Stomach (tissue), 9 donors: Measurements from ENCODE around the gene PLEKHG3. TPM values are rescaled to one million over a fixed set of nuclear protein-coding genes. Genes with fewer than 3 reads are reported as not detected.

ENCODE experiments used
- DNase-seq, 2 donors: peaks; one replicate each; pipeline versions ENCODE4 v3.0.0 to v3.0.0-alpha.2; 2013 to 2019
- H3K27ac ChIP-seq, 5 donors: fragments of 200-600 bp in 4 of 5; sonication (generic) in 4 of 5; one replicate each; pipeline ENCODE4 v1.5.1; 2013 to 2019; ENCODE audit warnings: mild to moderate bottlenecking in 1 of 5, moderate library complexity in 1 of 5
- H3K27me3 ChIP-seq, 3 donors: fragments of 200-600 bp; sonication (generic); one replicate each; pipeline ENCODE4 v1.5.1; 2017 to 2019; ENCODE audit warnings: mixed run types in 1 of 3
- H3K36me3 ChIP-seq, 4 donors: fragments of 200-600 bp; sonication (generic); 1 replicate in 3 of 4; 2 replicates in 1 of 4; pipeline ENCODE4 v1.5.1; 2016 to 2019
- H3K4me1 ChIP-seq, 4 donors: fragments of 200-600 bp; sonication (generic); one replicate each; pipeline ENCODE4 v1.5.1; 2016 to 2019
- H3K4me3 ChIP-seq, 4 donors: fragments of 200-600 bp; sonication (generic) in 3 of 4; one replicate each; pipeline ENCODE4 v1.5.1; 2016 to 2019; ENCODE audit warnings: mild to moderate bottlenecking in 1 of 4
- H3K9me3 ChIP-seq, 4 donors: fragments of 200-600 bp; sonication (generic); one replicate each; pipeline ENCODE4 v1.5.1; 2016 to 2019
- CTCF ChIP-seq, 7 experiments: fragments of 450-650 bp in 4 of 7; fragments of 200-600 bp in 3 of 7; sonication (generic) in 3 of 7; IDR thresholded peaks; one replicate each; pipeline ENCODE4 v1.5.1; 2016 to 2019; ENCODE audit warnings: antibody characterized with exemption in 7 of 7, control low read depth in 2 of 7, mild to moderate bottlenecking in 1 of 7
- EP300 ChIP-seq: sonication (generic); formaldehyde crosslinking; IDR thresholded peaks from one replicate; pipeline ENCODE4 v1.6.1; 2017; ENCODE audit warnings: antibody characterized with exemption
- POLR2A ChIP-seq, 4 donors: fragments of 450-650 bp; IDR thresholded peaks; one replicate each; pipeline ENCODE4 v1.6.1; 2016; ENCODE audit warnings: antibody characterized with exemption in 4 of 4, control low read depth in 2 of 4, mild to moderate bottlenecking in 1 of 4, moderate library complexity in 1 of 4
- POLR2AphosphoS5 ChIP-seq, 3 donors: sonication (generic); formaldehyde crosslinking; IDR thresholded peaks; one replicate each; pipeline ENCODE4 v1.6.1; 2016; ENCODE audit warnings: antibody characterized with exemption in 3 of 3
- WGBS, 5 donors: extraction: QIAGEN DNeasy Blood & Tissue Kit in 3 of 5; methylation state at CpG; one replicate each; pipeline versions ENCODE4 v1.1.5 to v1.1.7; 2013 to 2018; 5-methylcytosine and 5-hydroxymethylcytosine counted together
- intact Hi-C: fragments of 100-400 bp; cut with DNase I; formaldehyde crosslinking; loops from one replicate; pipeline ENCODE4 v1.15.1; 2023; ENCODE audit warnings: low total_unique reads
- polyA plus RNA-seq, 3 donors: library from polyadenylated mRNA; stranded (reverse); fragments of 200-250 nt; gene quantifications; one replicate each; pipeline ENCODE4 v1.2.3, GENCODE V29; 2013
- total RNA-seq, 5 donors: library from RNA; depleted of rRNA; stranded (reverse); fragments of >200 nt; gene quantifications; one replicate each; pipeline versions ENCODE4 v1.1.0 to v1.2.3, GENCODE V29; 2014 to 2016
- donor health status: healthy with polysubstance abuse.
- donor health status: Bipolar disorder and iron deficiency.
- donor health status: healthy.

PLEKHG3 gene
- total and polyA plus RNA-seq, 8 donors = 7.3 to 292 (median 25.6) TPM

GRCh38 chr14:64748521-64748920, 44.3 kb downstream of the PLEKHG3 start:
- H3K36me3 ChIP-seq = peaks cover 8 to 54% (median 46%) of the 10 kb centered on the region in 4 donors
- no peak for DNase-seq
- WGBS, 5 donors = 90 to 93% (median 91%) methylated on average over 6 of the region's 6 CpGs

GRCh38 chr14:64748995-64749714, 44.9 kb downstream of the PLEKHG3 start:
- Histone ChIP-seq H3K9me3 (no peaks in the 10 kb centered on the region), H3K36me3 (peaks cover 1 to 48% (median 39%) of the 10 kb centered on the region in 4 donors), H3K27ac (no peak overlapping the region), H3K4me3 (no peak overlapping the region), H3K27me3 (peaks cover 0 to 9% (median 0%) of the 10 kb centered on the region in 3 donors), H3K4me1 (peaks cover 5 to 20% (median 18%) of the 10 kb centered on the region in 4 donors)
- 92 to 94% (median 94%) methylated on average over 38 to 51 of the region's 51 CpGs for WGBS, 5 donors
- intact Hi-C loops = no loop called here
- no peak for DNase-seq
- TF ChIP-seq CTCF (IDR thresholded peaks at IDR 0.05) = no peak
- no peak for TF ChIP-seq POLR2AphosphoS5 (IDR thresholded peaks at IDR 0.05)

More at GRCh38 chr14:64748521-64748920, 44.3 kb downstream of the PLEKHG3 start:
- H3K27me3 ChIP-seq = peaks cover 0 to 3% (median 0%) of the 10 kb centered on the region in 3 donors
- H3K4me3 ChIP-seq = no peak overlapping the region
- H3K9me3 ChIP-seq = no peaks in the 10 kb centered on the region
- intact Hi-C loops = no loop called here
- H3K27ac ChIP-seq = no peak overlapping the region
- H3K4me1 ChIP-seq = peaks cover 5 to 20% (median 18%) of the 10 kb centered on the region in 4 donors
- TF ChIP-seq POLR2A (IDR thresholded peaks at IDR 0.05) (no peak), EP300 (no peak), CTCF (IDR thresholded peaks at IDR 0.05) (no peak), POLR2AphosphoS5 (IDR thresholded peaks at IDR 0.05) (no peak)

- WGBS, 5 donors = 94 to 97% (median 96%) methylated on average over 5 to 6 of the region's 6 CpGs
- no peak overlapping the region for H3K4me3 ChIP-seq
- no peak for TF ChIP-seq POLR2A (IDR thresholded peaks at IDR 0.05)
- TF ChIP-seq EP300 = no peak
- TF ChIP-seq CTCF (IDR thresholded peaks at IDR 0.05) = no peak
- TF ChIP-seq POLR2AphosphoS5 (IDR thresholded peaks at IDR 0.05) = no peak
- H3K27ac ChIP-seq = no peak overlapping the region
- H3K9me3 ChIP-seq = no peaks in the 10 kb centered on the region
- intact Hi-C loops = no loop called here
- peaks cover 0 to 9% (median 0%) of the 10 kb centered on the region in 3 donors for H3K27me3 ChIP-seq
- H3K4me1 ChIP-seq = peaks cover 9 to 13% (median 11%) of the 10 kb centered on the region in 4 donors
- DNase-seq = no peak
- peaks cover 0 to 19% (median 15%) of the 10 kb centered on the region in 4 donors for H3K36me3 ChIP-seq
These were observed 48.7 kb downstream of the PLEKHG3 start for GRCh38 chr14:64752909-64753308.

- 92 to 96% (median 94%) methylated on average over 11 to 13 of the region's 13 CpGs for WGBS, 5 donors
- H3K27me3 ChIP-seq = peaks cover 0 to 9% (median 0%) of the 10 kb centered on the region in 3 donors
- H3K27ac ChIP-seq = no peak overlapping the region
- H3K4me3 ChIP-seq = no peak overlapping the region
- no peak for DNase-seq
- H3K4me1 ChIP-seq = peaks cover 14 to 18% (median 16%) of the 10 kb centered on the region in 4 donors
- no peak for TF ChIP-seq POLR2A (IDR thresholded peaks at IDR 0.05)
- no peaks in the 10 kb centered on the region for H3K9me3 ChIP-seq
- peaks cover 0 to 14% (median 11%) of the 10 kb centered on the region in 4 donors for H3K36me3 ChIP-seq
- intact Hi-C loops = no loop called here
These were observed 49.1 kb downstream of the PLEKHG3 start for GRCh38 chr14:64753374-64753773.

- Histone ChIP-seq H3K4me3 (no peak overlapping the region), H3K27me3 (peaks cover 0 to 9% (median 0%) of the 10 kb centered on the region in 3 donors), H3K27ac (no peak overlapping the region), H3K36me3 (peaks cover 0 to 9% (median 7%) of the 10 kb centered on the region in 4 donors), H3K9me3 (no peaks in the 10 kb centered on the region), H3K4me1 (peaks cover 20 to 24% (median 22%) of the 10 kb centered on the region in 4 donors)
- 87 to 92% (median 90%) methylated on average over 4 of the region's 4 CpGs for WGBS, 5 donors
- DNase-seq = no peak
- intact Hi-C loops = no loop called here
- no peak for TF ChIP-seq CTCF (IDR thresholded peaks at IDR 0.05)
- no peak for TF ChIP-seq POLR2A (IDR thresholded peaks at IDR 0.05)
- no peak for TF ChIP-seq EP300
- TF ChIP-seq POLR2AphosphoS5 (IDR thresholded peaks at IDR 0.05) = no peak
These were observed 49.8 kb downstream of the PLEKHG3 start for GRCh38 chr14:64753999-64754398.
